Activated T-cell treated with anti-CD3 and anti-CD28 coated beads, Interleukin-2, amount 50 U/mL, for 24 hours (primary cell): ENCODE measurements around the gene LAIR1.

Experiments
- DNase-seq: peaks from one replicate; pipeline ENCODE4 v3.0.0-alpha.2; 2020
- H3K27ac Mint-ChIP-seq: 2 replicates; pipeline ENCODE4 v1.8.0; 2020; ENCODE audit warnings: mild to moderate bottlenecking, mixed read lengths
- H3K27me3 Mint-ChIP-seq: 2 replicates; pipeline ENCODE4 v1.8.0; 2020; ENCODE audit warnings: mixed read lengths
- H3K36me3 Mint-ChIP-seq: 2 replicates; pipeline ENCODE4 v1.8.0; 2020; ENCODE audit warnings: low read depth, mixed read lengths
- H3K4me1 Mint-ChIP-seq: 2 replicates; pipeline ENCODE4 v1.8.0; 2020; ENCODE audit warnings: low read depth, mixed read lengths
- H3K4me3 Mint-ChIP-seq: 2 replicates; pipeline ENCODE4 v1.8.0; 2020; ENCODE audit warnings: mild to moderate bottlenecking, moderate library complexity, mixed read lengths
- H3K9me3 Mint-ChIP-seq: 2 replicates; pipeline ENCODE4 v1.8.0; 2020; ENCODE audit warnings: mixed read lengths

LAIR1 gene, protein sequence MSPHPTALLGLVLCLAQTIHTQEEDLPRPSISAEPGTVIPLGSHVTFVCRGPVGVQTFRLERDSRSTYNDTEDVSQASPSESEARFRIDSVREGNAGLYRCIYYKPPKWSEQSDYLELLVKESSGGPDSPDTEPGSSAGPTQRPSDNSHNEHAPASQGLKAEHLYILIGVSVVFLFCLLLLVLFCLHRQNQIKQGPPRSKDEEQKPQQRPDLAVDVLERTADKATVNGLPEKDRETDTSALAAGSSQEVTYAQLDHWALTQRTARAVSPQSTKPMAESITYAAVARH

DNA sequence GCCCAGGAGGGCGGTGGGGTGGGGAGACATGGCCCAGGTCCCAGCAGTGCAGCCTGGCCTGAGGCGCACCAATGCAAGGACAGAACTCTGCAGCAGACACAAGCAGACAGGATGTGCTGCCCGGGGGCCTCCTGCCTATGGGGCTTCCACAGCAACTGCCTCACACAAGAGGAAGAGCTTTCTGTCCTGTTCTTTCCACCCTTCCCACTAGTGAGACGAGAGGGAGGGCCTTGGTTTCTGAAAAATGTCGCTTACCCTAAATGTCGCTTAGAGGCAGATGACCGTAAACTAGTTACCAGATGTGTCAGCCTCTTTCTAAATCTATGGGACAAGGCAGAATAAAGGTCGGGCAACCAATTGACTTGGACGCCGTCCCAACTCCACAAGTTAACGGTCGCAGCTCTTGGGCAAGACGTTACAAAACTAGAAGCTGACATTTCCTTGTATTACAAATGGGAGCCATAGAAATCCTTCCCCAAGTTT is at the start of gene LAIR1:
LAIR1 (minus strand) TSS at position 157 of the 483 bp plus-strand sequence; CDS start at position 30, 127 bp downstream.
- H3K27me3 Mint-ChIP-seq = peaks cover 7% of the 10 kb centered on the region
- peak within 1 kb of the TSS; percentile 92 for H3K27ac Mint-ChIP-seq
- peaks cover 73% of the 10 kb centered on the region for H3K4me1 Mint-ChIP-seq
- no peaks in the 10 kb centered on the region for H3K9me3 Mint-ChIP-seq
- H3K4me3 Mint-ChIP-seq = peak within 1 kb of the TSS; percentile 87
- H3K36me3 Mint-ChIP-seq = peaks cover 8% of the 10 kb centered on the region
- peak; percentile 76 for DNase-seq

DNA sequence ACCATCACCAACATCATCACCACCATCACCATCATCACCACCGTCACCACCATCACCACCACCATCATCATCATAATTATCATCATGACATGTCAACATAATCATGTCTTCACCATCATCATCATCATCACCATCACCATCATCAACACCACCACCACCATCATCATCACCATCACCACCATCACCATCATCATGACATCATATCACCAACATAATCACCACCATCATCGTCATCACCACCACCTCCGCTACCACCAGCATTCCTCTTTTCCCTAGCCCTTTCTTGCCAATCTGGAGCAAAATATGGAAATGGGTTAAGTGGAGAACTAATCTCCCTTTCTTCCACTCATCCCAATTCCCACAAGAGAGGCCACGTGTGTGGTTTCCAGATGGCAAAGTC is 49.4 kb upstream of the LAIR1 start:
- H3K36me3 Mint-ChIP-seq = no peaks in the 10 kb centered on the region
- H3K4me3 Mint-ChIP-seq = no peak overlapping the region
- no peak overlapping the region for H3K27ac Mint-ChIP-seq
- H3K27me3 Mint-ChIP-seq = peaks cover 44% of the 10 kb centered on the region
- peaks cover 17% of the 10 kb centered on the region for H3K4me1 Mint-ChIP-seq
- H3K9me3 Mint-ChIP-seq = peaks cover 4% of the 10 kb centered on the region
- no peak for DNase-seq

DNA sequence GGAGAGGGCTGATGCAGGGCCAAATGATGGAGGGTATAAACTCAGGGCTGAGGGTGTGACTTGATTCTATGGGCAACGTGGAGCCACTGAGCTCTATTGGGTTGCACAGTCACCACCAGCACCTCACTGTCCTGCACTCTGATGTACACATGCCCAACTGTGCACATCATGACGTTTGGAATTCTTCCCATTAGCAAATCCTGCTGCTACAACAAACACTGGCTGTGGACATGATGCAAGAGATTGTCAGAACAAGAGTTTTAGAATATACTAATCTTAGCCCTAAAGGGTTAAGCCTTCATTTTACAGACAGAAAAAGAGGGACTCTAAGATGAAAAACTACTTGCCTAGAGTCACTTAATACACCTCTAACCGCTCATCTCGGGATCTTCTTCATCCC is 48.1 kb upstream of the LAIR1 start:
- H3K27ac Mint-ChIP-seq = no peak overlapping the region
- H3K27me3 Mint-ChIP-seq = peaks cover 39% of the 10 kb centered on the region
- H3K36me3 Mint-ChIP-seq = no peaks in the 10 kb centered on the region
- H3K9me3 Mint-ChIP-seq = peaks cover 10% of the 10 kb centered on the region
- H3K4me3 Mint-ChIP-seq = no peak overlapping the region
- H3K4me1 Mint-ChIP-seq = peaks cover 11% of the 10 kb centered on the region
- no peak for DNase-seq

DNA sequence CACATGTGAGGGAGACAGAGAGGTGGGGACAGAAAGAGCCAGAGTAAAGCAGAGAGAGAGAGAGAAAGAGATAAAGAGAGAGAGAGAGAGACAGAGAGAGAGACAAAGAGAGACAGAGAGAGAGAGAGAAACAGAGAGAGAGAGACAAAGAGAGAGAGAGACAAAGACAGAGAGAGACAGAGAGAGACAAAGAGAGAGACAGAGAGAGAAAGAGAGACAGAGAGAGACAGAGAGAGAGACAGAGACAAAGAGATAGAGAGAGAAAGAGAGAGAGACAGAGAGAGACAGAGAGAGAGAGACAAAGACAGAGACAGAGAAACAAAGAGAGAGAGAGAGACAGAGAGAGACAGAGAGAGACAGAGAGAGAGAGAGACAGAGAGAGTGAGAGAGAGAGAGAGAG is 46.3 kb upstream of the LAIR1 start:
- Mint-ChIP-seq H3K27ac (no peak overlapping the region), H3K4me3 (no peak overlapping the region), H3K4me1 (peaks cover 2% of the 10 kb centered on the region)

DNA sequence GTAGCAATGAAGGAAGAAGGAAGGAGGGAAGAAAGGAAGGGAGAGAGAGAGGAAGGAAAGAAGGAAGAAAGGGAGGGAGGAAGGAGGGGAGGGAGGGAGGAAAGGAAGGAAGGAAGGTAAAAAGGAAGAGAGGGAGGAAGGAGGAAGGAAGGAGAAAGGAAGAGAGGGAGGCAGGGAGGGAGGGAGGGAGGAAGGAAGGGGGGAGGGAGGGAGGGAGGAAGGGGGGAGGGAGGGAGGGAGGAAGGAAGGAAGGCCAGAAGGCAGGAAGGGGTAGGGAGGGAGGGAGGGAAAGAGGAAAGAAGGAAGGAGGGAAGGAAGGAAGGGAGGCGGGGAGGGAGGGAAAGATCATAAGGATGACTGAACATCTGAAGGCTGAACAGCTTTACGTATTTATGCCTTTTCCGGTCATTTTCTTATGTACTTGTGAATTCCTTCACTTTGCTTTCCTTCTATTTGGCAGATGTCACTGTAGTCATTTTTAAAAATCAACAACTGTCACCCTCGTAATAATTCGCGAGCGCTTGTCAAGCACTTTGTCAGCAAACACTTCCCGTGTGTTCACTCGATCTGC is 43.8 kb upstream of the LAIR1 start:
- Mint-ChIP-seq H3K36me3 (no peaks in the 10 kb centered on the region), H3K27me3 (peaks cover 6% of the 10 kb centered on the region), H3K9me3 (peaks cover 10% of the 10 kb centered on the region), H3K4me1 (no peaks in the 10 kb centered on the region), H3K4me3 (no peak overlapping the region), H3K27ac (no peak overlapping the region)
- DNase-seq = no peak

More for the DNA sequence above, 46.3 kb upstream of the LAIR1 start:
- peaks cover 24% of the 10 kb centered on the region for H3K27me3 Mint-ChIP-seq
- no peak for DNase-seq
- no peaks in the 10 kb centered on the region for H3K36me3 Mint-ChIP-seq
- H3K9me3 Mint-ChIP-seq = peaks cover 14% of the 10 kb centered on the region

DNA sequence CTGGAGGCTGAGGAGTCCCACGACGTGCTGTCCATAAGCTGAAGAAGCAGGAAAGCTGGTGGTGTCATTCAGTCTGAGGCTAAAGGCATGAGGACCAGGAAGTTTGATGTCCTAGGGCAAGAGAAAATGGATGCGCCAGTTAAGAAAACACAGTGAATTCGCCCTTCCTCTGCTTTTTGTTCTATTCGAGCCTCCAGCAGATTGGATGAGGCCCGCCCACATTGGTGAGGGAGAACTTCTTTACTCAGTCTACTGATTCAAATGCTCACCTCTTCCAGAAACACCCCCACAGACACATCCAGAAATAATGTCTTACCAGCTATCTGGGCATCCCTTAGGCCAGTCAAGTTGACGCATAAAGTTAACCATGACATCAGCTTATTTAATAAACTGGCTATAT is 43.0 kb upstream of the LAIR1 start:
- H3K27ac Mint-ChIP-seq = no peak overlapping the region
- peaks cover 10% of the 10 kb centered on the region for H3K9me3 Mint-ChIP-seq

DNA sequence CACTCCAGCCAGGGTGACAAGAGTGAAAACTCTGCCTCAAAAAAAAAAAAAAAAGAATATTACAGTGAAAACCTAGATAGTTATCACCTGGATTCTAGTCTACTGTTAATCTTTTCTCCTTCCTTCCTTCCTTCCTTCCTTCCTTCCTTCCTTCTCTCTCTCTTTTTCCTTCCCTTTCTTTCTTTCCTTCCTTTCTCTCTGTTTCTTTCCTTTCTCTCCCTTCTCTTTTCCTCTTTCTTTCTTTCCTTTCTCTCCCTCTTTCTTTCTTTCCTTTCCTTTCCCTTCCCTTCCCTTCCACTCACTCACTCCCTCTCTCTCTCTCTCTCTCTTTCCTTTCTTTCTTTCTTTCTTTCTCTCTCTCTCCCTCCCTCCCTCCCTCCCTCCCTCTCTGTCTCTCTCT is 40.9 kb upstream of the LAIR1 start:
- Mint-ChIP-seq H3K27me3 (no peaks in the 10 kb centered on the region), H3K4me1 (no peaks in the 10 kb centered on the region), H3K27ac (no peak overlapping the region), H3K4me3 (no peak overlapping the region), H3K36me3 (no peaks in the 10 kb centered on the region), H3K9me3 (peaks cover 10% of the 10 kb centered on the region)
- DNase-seq = no peak

More for the DNA sequence above, 43.0 kb upstream of the LAIR1 start:
- Mint-ChIP-seq H3K27me3 (peaks cover 3% of the 10 kb centered on the region), H3K4me1 (no peaks in the 10 kb centered on the region), H3K4me3 (no peak overlapping the region), H3K36me3 (no peaks in the 10 kb centered on the region)
- DNase-seq = no peak

DNA sequence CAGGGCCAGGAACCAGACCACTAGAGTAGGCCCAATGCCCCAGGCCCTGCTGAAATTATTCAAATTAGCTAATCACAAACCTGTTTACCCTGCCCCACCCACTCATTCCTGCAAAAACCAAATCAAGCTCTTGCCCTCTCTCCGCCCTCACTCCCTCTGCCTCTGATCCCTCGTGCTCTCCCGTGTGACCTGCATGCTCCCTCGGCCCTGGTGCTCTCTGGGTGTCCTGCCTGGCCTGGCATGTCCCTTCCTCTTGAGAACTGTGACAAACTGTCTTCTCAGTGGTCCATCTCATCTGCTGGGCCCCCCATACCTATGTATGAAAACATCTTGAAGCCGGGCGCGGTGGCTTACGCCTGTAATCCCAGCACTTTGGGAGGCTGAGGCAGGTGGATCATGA is 38.3 kb upstream of the LAIR1 start:
- H3K4me3 Mint-ChIP-seq = no peak overlapping the region
- H3K36me3 Mint-ChIP-seq = no peaks in the 10 kb centered on the region
- peaks cover 5% of the 10 kb centered on the region for H3K9me3 Mint-ChIP-seq
- DNase-seq = no peak
- H3K27ac Mint-ChIP-seq = no peak overlapping the region
- peaks cover 5% of the 10 kb centered on the region for H3K27me3 Mint-ChIP-seq
- no peaks in the 10 kb centered on the region for H3K4me1 Mint-ChIP-seq

DNA sequence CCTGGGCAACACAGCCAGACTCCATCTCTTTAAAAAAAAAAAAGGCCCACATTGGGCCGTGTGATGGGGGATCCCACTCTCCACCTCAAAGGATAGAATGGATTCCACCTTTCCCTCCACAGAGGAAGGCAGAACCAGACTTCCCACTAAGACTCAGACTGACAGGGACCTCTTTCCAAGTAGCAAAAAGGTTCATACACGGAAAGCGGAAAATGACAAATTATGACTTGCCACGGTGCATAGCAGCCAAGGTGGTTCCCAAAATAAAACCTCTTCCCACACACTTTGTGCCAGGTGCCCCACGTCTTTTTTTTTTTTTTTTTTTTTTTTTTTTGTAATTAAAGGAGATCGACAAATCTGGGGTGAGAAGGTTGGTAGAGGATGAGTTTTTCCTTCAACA is 36.2 kb upstream of the LAIR1 start:
- Mint-ChIP-seq H3K36me3 (no peaks in the 10 kb centered on the region), H3K4me3 (no peak overlapping the region), H3K4me1 (no peaks in the 10 kb centered on the region), H3K27me3 (peaks cover 6% of the 10 kb centered on the region), H3K27ac (no peak overlapping the region), H3K9me3 (no peaks in the 10 kb centered on the region)
- DNase-seq = no peak

DNA sequence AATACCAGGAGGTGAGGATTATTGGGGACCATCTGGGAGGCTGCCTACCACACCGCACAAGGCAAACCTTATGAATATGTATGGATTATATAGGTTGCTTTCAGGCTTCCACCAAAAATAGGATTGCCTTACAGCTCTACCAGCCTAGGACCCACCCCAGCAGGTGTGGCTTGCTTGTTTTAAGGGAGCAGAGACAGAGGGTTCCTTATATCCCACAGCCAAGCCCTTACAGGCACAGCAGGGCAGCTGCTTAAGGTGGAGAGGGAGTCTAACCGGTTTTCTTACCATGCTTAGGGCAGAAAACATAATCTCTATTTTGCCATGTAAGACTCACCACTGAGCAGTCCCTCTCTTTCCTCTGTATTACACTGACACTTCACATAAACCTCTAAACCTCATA is 34.5 kb upstream of the LAIR1 start:
- Mint-ChIP-seq H3K4me1 (no peaks in the 10 kb centered on the region), H3K27ac (no peak overlapping the region), H3K4me3 (no peak overlapping the region), H3K27me3 (peaks cover 9% of the 10 kb centered on the region), H3K9me3 (no peaks in the 10 kb centered on the region), H3K36me3 (no peaks in the 10 kb centered on the region)
- DNase-seq = no peak

DNA sequence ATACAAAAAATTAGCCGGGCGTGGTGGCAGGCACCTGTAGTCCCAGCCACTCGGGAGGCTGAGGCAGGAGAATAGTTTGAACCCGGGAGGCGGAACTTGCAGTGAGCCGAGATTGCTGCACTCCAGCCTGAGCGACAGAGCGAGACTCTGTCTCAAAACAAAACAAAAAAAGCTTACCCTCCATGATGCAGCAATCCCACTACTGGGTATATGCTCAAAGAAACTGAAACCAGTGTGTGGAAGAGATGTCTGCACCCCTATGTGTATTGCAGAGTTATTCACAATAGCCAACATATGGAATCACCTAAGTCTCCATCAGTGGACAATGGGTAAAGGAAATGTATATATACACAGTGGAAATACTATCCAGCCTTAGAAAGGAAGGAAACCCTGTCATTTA is 31.0 kb upstream of the LAIR1 start:
- no peaks in the 10 kb centered on the region for H3K36me3 Mint-ChIP-seq
- H3K27me3 Mint-ChIP-seq = peaks cover 9% of the 10 kb centered on the region
- H3K9me3 Mint-ChIP-seq = no peaks in the 10 kb centered on the region
- H3K4me1 Mint-ChIP-seq = peaks cover 5% of the 10 kb centered on the region
- H3K4me3 Mint-ChIP-seq = no peak overlapping the region
- DNase-seq = no peak
- H3K27ac Mint-ChIP-seq = no peak overlapping the region

DNA sequence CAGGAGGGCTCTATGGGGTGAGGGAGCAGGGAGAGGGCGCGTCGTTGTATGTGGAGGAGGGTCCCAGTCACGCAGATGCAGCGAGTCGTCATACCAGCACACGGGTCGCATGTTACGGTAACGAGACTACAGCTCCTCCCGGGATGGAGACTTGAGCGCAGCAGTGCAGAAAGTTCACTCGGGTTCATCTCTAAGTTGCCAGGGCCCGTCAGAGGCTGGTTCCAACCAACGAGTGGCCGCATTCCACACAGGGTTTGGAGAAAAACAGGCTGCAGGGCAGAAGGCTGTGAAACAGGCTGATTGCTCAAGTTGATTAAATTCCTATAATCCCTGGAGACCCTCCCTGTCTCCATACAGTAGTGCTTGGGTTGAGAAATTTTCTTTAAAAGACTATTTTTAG is 28.6 kb upstream of the LAIR1 start:
- Mint-ChIP-seq H3K4me1 (peaks cover 23% of the 10 kb centered on the region), H3K27me3 (peaks cover 4% of the 10 kb centered on the region), H3K4me3 (no peak overlapping the region), H3K27ac (no peak overlapping the region), H3K36me3 (no peaks in the 10 kb centered on the region), H3K9me3 (no peaks in the 10 kb centered on the region)
- no peak for DNase-seq

DNA sequence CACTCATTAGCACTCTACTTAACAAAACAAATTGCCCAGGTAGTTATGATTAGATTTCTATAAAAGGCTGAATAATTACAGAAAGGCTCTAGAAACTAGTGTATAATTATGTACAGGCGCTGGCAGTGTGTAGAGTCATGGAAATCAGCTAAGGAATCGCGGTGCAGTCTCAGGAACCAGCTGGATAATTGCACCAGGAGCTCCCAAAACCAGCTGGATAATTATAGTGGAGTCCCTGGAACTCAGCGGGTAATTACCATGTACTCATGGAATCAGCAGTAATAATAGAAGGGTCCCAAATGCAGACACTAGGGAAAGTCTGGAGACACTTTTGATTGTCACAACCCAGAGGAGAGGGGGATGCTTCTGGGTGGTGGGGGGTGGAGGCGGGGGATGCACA is 27.4 kb upstream of the LAIR1 start:
- Mint-ChIP-seq H3K4me3 (no peak overlapping the region), H3K27ac (no peak overlapping the region), H3K27me3 (peaks cover 6% of the 10 kb centered on the region), H3K36me3 (no peaks in the 10 kb centered on the region), H3K4me1 (peaks cover 31% of the 10 kb centered on the region), H3K9me3 (no peaks in the 10 kb centered on the region)
- DNase-seq = no peak

DNA sequence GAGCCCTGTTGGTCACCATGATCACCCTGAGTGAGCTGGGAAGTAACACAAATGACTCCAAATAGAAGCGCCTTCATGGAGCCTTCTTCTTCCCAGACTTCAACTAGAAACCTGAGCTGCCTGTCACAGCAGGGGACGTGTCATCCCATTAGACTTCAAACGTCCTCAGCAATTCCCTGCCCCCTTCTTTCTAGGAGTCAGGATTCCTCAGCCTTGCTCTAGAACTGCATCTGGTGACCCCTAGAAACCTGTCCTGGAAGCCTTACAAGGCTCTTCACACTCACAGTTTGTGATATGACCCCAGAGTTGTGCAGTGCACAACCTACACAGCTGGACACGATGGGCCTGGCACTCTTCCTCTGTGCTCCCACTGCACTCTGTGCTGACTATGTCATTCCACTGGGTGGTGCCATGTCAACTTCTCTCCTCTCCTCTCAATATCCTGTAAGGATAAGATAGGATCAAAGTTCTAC is 26.9 kb upstream of the LAIR1 start:
- no peak overlapping the region for H3K27ac Mint-ChIP-seq

DNA sequence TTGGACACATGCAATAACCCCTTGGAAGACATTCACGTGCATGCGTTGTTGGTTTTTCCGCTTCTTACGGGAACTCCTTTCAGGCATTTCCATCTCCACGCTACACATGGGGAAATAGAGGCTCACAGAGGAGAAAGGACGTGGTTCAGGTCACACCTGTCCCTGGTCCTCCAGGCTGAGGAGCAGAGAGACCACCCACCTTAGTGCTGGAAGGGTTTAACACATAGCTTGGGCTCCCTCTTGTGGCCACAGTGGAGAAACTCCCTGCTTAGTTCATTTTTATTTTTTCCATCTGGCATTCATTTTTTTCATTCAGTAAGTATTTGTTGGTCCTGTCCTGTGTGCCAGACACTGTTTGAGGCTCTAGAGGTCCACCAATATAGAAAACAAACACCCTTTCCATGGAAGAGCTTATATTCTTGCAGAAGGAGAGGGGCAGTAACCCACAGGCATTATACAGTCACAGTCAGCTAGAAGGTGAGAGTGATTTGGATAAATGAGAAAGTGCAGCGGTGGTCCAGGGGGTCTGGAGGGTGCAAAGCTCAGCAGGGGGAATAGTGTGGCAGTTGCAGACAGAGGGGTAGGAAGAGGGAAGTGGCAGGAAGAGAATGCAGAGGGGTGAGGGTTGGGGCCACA is 26.3 kb upstream of the LAIR1 start:
- Mint-ChIP-seq H3K4me1 (peaks cover 31% of the 10 kb centered on the region), H3K27me3 (peaks cover 6% of the 10 kb centered on the region), H3K9me3 (no peaks in the 10 kb centered on the region), H3K27ac (no peak overlapping the region), H3K36me3 (no peaks in the 10 kb centered on the region), H3K4me3 (no peak overlapping the region)
- peak; percentile 66 for DNase-seq

More for the DNA sequence above, 26.9 kb upstream of the LAIR1 start:
- Mint-ChIP-seq H3K4me3 (no peak overlapping the region), H3K27me3 (peaks cover 6% of the 10 kb centered on the region), H3K4me1 (peaks cover 31% of the 10 kb centered on the region), H3K9me3 (no peaks in the 10 kb centered on the region), H3K36me3 (no peaks in the 10 kb centered on the region)
- no peak for DNase-seq
